Thymus (tissue), 11 donors: ENCODE measurements around the gene ALDH3B1. TPM values are rescaled to one million over a fixed set of nuclear protein-coding genes. Genes with fewer than 3 reads are reported as not detected.

Source experiments
- DNase-seq, 9 donors: peaks; one replicate each; pipeline ENCODE4 v3.0.0-alpha.2; 2013; ENCODE audit warnings: low spot score in 9 of 9, low read depth in 6 of 9, missing footprints in 1 of 9
- H3K27ac ChIP-seq, 2 donors: one replicate each; pipeline ENCODE4 v1.5.1; 2013; ENCODE audit warnings: control low read depth in 1 of 2, low read depth in 1 of 2, low read length in 1 of 2, mild to moderate bottlenecking in 1 of 2, moderate library complexity in 1 of 2
- H3K27me3 ChIP-seq, 2 donors: one replicate each; pipeline ENCODE4 v1.5.1; 2013; ENCODE audit warnings: low read length in 1 of 2; ENCODE audit not compliant: control insufficient read depth in 2 of 2, insufficient read depth in 1 of 2
- H3K36me3 ChIP-seq, 2 donors: one replicate each; pipeline ENCODE4 v1.5.1; 2013; ENCODE audit warnings: low read length in 1 of 2, mild to moderate bottlenecking in 1 of 2, moderate library complexity in 1 of 2; ENCODE audit not compliant: control insufficient read depth in 2 of 2, insufficient read depth in 2 of 2
- H3K4me1 ChIP-seq, 2 donors: one replicate each; pipeline ENCODE4 v1.5.1; 2013; ENCODE audit warnings: low read length in 2 of 2; ENCODE audit not compliant: control insufficient read depth in 2 of 2, insufficient read depth in 2 of 2
- H3K4me3 ChIP-seq, 2 donors: one replicate each; pipeline ENCODE4 v1.5.1; 2013; ENCODE audit warnings: low read length in 2 of 2, control low read depth in 1 of 2, mild to moderate bottlenecking in 1 of 2
- H3K9me3 ChIP-seq, 2 donors: one replicate each; pipeline ENCODE4 v1.5.1; 2013; ENCODE audit warnings: low read length in 1 of 2, mild to moderate bottlenecking in 1 of 2; ENCODE audit not compliant: control insufficient read depth in 2 of 2, insufficient read depth in 1 of 2
- WGBS: extraction: QIAGEN DNeasy Blood & Tissue Kit; methylation state at CpG from one replicate; pipeline ENCODE4 v1.1.7; 2013; 5-methylcytosine and 5-hydroxymethylcytosine counted together
- polyA plus RNA-seq: library from polyadenylated mRNA; stranded (reverse); fragments of 200-250 nt; gene quantifications from one replicate; pipeline ENCODE4 v1.2.3, GENCODE V29; 2013
- total RNA-seq: library from RNA; stranded (reverse); fragments of 120-200 nt; gene quantifications from one replicate; pipeline ENCODE4 v1.2.4, GENCODE V29; 2013
- donor health status: healthy.

ALDH3B1 gene
- total and polyA plus RNA-seq, 2 donors, result 1.3 to 3.9 TPM

DNA sequence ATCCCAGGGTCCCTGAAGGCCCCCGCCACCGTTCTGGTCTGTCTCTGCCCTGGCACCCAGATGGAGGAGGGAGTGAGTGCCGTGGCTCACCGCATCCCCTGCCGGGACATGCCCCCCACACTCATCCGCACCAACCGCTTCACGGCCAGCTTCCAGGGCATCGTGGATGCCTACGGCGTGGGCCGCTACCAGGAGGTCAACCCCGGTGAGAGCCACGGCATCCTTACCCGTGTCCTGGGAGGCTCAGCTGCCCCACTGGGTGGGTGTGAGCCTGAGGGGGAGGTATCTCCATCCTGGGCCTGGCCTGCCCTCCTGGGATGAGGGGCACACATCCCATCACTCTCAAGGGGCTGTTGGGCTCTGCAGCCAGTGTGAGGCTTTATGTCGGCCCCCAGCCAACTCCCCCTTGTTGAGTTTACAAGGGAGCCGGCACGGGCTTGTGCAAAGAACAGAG, 34.8 kb downstream of the ALDH3B1 start:
- H3K9me3 ChIP-seq, result peaks cover 0 to 1% of the 10 kb centered on the region in 2 donors
- 96% methylated on average over 18 of the region's 18 CpGs for WGBS
- no peak for DNase-seq
- no peak overlapping the region for H3K4me3 ChIP-seq
- H3K27me3 ChIP-seq, result no peaks in the 10 kb centered on the region
- peaks cover 34 to 72% of the 10 kb centered on the region in 2 donors for H3K36me3 ChIP-seq
- no peak overlapping the region for H3K27ac ChIP-seq
- peaks cover 5 to 22% of the 10 kb centered on the region in 2 donors for H3K4me1 ChIP-seq

DNA sequence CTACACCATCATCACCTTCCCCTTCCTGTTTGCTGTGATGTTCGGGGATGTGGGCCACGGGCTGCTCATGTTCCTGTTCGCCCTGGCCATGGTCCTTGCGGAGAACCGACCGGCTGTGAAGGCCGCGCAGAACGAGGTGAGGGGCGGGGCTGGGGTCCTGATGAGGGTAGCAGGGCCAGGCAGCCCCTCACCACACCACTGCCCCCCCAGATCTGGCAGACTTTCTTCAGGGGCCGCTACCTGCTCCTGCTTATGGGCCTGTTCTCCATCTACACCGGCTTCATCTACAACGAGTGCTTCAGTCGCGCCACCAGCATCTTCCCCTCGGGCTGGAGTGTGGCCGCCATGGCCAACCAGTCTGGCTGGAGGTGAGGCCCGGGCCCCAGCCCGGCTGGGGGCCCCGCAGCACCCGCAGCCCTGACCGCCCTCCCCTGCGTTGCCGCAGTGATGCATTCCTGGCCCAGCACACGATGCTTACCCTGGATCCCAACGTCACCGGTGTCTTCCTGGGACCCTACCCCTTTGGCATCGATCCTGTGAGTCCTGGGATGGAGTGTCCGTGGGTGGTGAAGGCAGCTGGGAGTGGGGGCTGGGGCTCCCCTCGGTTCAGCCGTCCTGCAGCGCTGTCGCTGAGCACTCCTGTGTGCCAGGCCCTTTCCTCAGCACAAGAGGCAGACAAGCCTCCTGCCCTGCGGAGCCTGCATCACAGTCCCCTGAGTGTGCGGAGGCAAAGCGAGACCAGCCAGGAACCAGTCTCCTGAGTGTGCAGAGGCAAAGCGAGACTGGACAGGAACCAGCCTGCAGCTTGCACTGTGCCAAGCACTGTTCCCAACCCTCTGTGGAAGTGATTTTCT, 37.5 kb downstream of the ALDH3B1 start:
- H3K4me1 ChIP-seq, result no peaks in the 10 kb centered on the region
- no peak overlapping the region for H3K27ac ChIP-seq
- no peak overlapping the region for H3K4me3 ChIP-seq
- peaks cover 49 to 88% of the 10 kb centered on the region in 2 donors for H3K36me3 ChIP-seq
- WGBS, result 97% methylated on average over 37 of the region's 37 CpGs
- H3K27me3 ChIP-seq, result no peaks in the 10 kb centered on the region
- no peak for DNase-seq
- H3K9me3 ChIP-seq, result no peaks in the 10 kb centered on the region

DNA sequence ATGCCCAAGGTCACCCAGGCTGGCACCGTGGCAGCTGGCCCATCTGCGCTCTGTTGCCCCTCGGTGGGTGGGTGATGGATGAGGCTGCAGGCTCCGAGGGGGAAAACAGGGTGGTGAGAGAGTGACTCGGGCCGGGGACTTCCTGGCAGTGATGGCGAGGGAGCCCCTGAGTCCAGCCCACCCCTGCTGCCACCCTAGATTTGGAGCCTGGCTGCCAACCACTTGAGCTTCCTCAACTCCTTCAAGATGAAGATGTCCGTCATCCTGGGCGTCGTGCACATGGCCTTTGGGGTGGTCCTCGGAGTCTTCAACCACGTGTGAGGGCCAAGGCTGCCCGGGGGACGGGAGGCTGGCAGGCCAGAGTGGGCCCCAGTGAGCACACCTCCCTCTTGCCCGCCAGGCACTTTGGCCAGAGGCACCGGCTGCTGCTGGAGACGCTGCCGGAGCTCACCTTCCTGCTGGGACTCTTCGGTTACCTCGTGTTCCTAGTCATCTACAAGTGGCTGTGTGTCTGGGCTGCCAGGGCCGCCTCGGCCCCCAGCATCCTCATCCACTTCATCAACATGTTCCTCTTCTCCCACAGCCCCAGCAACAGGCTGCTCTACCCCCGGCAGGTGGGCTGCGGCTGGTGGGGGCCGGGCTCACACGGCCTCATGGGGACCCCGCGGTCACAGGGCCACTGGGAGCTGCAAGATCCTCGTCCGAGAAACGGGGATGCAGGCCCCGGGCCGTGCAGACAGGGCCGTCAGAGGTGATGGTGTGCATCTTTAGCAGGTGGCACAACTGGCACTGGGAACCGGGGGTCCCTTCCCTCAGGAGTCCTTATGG, 38.8 kb downstream of the ALDH3B1 start:
- Histone ChIP-seq H3K4me1 (no peaks in the 10 kb centered on the region), H3K36me3 (peaks cover 54 to 86% of the 10 kb centered on the region in 2 donors), H3K27me3 (no peaks in the 10 kb centered on the region), H3K9me3 (no peaks in the 10 kb centered on the region), H3K27ac (no peak overlapping the region), H3K4me3 (no peak overlapping the region)
- WGBS, result 97% methylated on average over 35 of the region's 35 CpGs
- no peak for DNase-seq

DNA sequence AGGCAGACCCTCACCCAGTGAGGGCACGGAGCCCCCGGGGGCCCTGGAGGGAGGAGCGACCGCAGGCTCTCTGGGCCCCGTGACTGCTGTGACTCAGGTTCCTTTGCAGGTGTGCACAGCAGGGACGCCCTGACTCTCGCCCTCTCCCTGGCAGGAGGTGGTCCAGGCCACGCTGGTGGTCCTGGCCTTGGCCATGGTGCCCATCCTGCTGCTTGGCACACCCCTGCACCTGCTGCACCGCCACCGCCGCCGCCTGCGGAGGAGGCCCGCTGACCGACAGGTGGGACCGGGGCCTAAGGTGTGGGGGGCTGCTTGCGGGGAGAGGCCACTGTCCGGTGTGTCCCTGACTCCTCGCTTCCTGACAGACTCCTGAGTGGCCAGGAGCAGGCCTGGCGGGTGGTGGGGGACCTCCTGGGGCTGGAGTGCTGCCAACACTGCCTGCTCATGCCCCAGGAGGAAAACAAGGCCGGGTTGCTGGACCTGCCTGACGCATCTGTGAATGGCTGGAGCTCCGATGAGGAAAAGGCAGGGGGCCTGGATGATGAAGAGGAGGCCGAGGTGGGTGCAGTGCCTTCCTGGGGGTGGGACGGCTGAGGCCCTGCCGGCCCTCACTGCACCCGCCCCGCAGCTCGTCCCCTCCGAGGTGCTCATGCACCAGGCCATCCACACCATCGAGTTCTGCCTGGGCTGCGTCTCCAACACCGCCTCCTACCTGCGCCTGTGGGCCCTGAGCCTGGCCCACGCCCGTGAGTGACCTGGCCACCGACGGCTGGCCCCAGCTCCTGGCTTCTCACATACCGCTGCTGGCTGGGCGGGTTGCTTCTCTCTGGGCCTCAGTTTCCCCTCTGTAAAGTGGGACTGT, 39.6 kb downstream of the ALDH3B1 start:
- DNase-seq, result no peak
- Histone ChIP-seq H3K9me3 (no peaks in the 10 kb centered on the region), H3K4me3 (no peak overlapping the region), H3K27ac (no peak overlapping the region), H3K36me3 (peaks cover 48 to 79% of the 10 kb centered on the region in 2 donors), H3K27me3 (no peaks in the 10 kb centered on the region), H3K4me1 (no peaks in the 10 kb centered on the region)
- WGBS, result 98% methylated on average over 40 of the region's 40 CpGs

DNA sequence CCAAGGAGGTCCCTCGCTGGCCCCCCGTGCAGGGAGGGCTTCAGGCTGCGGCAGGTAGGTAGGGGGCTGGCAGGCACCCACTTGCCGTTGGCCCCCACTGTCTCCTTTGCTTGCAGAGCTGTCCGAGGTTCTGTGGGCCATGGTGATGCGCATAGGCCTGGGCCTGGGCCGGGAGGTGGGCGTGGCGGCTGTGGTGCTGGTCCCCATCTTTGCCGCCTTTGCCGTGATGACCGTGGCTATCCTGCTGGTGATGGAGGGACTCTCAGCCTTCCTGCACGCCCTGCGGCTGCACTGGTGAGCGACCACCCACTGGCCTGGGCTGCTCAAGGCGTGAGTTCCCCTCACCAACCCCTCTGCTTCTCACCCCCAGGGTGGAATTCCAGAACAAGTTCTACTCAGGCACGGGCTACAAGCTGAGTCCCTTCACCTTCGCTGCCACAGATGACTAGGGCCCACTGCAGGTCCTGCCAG, 40.3 kb downstream of the ALDH3B1 start:
- Histone ChIP-seq H3K27me3 (no peaks in the 10 kb centered on the region), H3K4me1 (no peaks in the 10 kb centered on the region), H3K36me3 (peaks cover 47 to 73% of the 10 kb centered on the region in 2 donors), H3K9me3 (no peaks in the 10 kb centered on the region), H3K4me3 (no peak overlapping the region), H3K27ac (no peak overlapping the region)
- WGBS, result 99% methylated on average over 18 of the region's 18 CpGs
- no peak for DNase-seq

DNA sequence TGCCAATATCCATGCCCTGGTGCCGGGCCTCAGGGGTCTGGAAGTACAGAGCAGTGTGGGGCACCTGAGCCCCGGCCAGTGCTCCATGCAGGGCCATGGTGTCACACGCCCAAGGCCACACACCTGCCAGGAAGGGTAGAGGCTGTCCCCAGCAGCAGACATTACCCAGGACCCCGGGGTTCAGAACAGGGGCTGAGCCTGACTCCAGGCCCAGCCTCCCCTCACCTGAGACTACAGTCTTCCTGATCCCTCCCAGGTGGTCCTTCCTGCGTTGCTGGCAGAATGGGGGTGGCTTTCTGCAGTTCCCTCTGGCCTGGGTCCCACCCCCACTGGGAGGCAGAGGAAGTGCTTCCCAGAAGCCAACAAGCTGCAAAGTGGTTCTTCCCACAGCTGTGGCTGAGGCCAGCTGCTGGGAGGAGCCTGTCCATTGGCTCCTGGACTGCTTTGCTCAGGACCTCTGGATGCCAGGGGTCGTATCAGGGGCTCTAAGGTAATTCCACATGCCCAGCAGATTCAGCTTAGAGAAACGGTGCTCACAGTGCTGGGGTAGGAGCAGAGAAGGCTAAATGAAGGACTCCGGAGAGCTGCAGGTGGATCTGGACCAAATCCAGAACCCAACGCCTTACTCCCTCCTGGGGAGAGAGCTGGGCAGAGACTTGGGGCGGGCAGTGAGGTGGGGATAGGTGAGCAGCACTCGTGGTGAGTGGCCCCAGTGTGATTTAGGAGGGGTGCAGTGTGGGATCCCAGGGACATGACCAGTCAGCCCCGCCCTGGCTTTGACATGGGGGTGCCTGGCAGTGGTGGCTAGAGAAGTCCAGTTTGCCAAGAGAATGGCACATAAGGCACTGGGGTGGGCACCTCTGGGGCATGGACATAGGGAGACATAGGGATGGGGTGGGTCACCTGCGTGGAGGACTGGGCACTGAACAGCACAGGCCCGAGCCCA, 41.3 kb downstream of the ALDH3B1 start:
- H3K9me3 ChIP-seq, result no peaks in the 10 kb centered on the region
- no peaks in the 10 kb centered on the region for H3K27me3 ChIP-seq
- no peak overlapping the region for H3K4me3 ChIP-seq
- H3K4me1 ChIP-seq, result no peaks in the 10 kb centered on the region
- H3K27ac ChIP-seq, result no peak overlapping the region
- 97% methylated on average over 14 of the region's 14 CpGs for WGBS
- DNase-seq, result no peak
- peaks cover 42 to 65% of the 10 kb centered on the region in 2 donors for H3K36me3 ChIP-seq

DNA sequence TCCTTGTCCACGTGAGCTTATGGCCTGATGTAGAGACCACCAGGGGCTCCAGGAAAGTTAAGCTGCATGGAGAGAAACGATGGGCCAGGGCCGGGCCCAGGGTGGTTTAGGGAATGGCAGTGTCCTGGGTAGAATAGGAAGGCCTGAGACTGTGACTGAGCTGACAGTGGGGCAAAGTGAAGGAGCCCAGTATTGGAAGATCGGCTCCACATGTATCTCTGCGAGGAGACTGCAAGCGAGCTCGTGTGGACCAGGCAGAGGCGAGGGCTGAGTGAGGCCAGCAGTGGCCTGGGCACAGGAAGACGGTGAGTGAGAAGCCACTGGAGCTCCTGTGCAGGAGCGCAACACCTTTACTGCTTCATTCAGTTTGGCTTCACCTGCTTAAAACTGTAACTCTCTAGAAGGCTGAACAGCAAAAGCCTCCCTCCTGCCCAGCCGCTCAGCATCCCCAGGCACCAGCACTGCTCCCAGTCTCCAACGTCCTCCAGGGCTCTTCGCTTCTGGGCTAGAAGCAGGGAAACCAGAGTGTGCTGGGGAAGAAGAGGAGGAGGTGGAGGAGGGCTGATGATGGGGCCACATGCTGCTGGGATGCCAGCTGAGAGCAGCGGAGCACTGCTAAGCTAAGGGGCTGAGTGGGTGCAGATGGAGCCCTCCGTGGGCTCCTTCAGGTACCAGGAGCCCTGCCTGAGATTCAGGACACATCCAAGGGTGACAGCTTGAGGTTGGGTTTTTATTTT, 42.2 kb downstream of the ALDH3B1 start:
- no peak overlapping the region for H3K27ac ChIP-seq
- H3K4me3 ChIP-seq, result no peak overlapping the region
- no peaks in the 10 kb centered on the region for H3K27me3 ChIP-seq
- H3K4me1 ChIP-seq, result no peaks in the 10 kb centered on the region
- no peaks in the 10 kb centered on the region for H3K9me3 ChIP-seq
- DNase-seq, result no peak
- 97% methylated on average over 15 of the region's 15 CpGs for WGBS
- H3K36me3 ChIP-seq, result peaks cover 38 to 62% of the 10 kb centered on the region in 2 donors
